ENCODE measurements around the gene ATP8B3. TPM values are rescaled to one million over a fixed set of nuclear protein-coding genes. Genes with fewer than 3 reads are reported as not detected.
A peak's percentile ranks its signal among the peaks of the same experiment; 100 is the strongest.

ATP8B3 gene
- total RNA-seq, 1 donor from 2014 or later: 3.0 TPM

GRCh38 chr19:1847348-1847683, 35.2 kb upstream of the ATP8B3 start:
- peak overlapping the region; percentile 99 for H3K9ac ChIP-seq (ENCODE audit: low read length)
- Mint-ChIP-seq H3K9me3 (ENCODE audit: unreplicated experiment) (no peaks in the 10 kb centered on the region), H3K36me3 (ENCODE audit: low read depth, unreplicated experiment) (no peaks in the 10 kb centered on the region), H3K27me3 (ENCODE audit: low read depth, unreplicated experiment) (no peaks in the 10 kb centered on the region), H3K27ac (ENCODE audit: unreplicated experiment) (peak overlapping the region; percentile 99), H3K4me1 (ENCODE audit: low read depth, unreplicated experiment) (peaks cover 13% of the 10 kb centered on the region), H3K4me3 (ENCODE audit: unreplicated experiment) (peak overlapping the region; percentile 95)
- no peak overlapping the region for H2AFZ ChIP-seq (ENCODE audit: low read depth, low read length)
- H3K4me3 ChIP-seq (ENCODE audit: insufficient read depth, low read depth, low read length): peak overlapping the region; percentile 96
- H3K4me1 ChIP-seq (ENCODE audit: insufficient read depth, low read length): peaks cover 14% of the 10 kb centered on the region
- H4K20me1 ChIP-seq (ENCODE audit: insufficient read depth, low read length): peaks cover 79% of the 10 kb centered on the region
- DNase-seq (ENCODE audit: low read depth) (peak; percentile 40), FAIRE-seq (no peak)
- H3K36me3 ChIP-seq (ENCODE audit: insufficient read depth, low read length): no peaks in the 10 kb centered on the region
- H3K27me3 ChIP-seq (ENCODE audit: insufficient read depth, low read length): no peaks in the 10 kb centered on the region
- H3K4me2 ChIP-seq (ENCODE audit: low read length): peak overlapping the region; percentile 96
- H3K27ac ChIP-seq (ENCODE audit: low read depth, low read length): peak overlapping the region; percentile 100
- H3K79me2 ChIP-seq (ENCODE audit: insufficient read depth, low read length): peaks cover 70% of the 10 kb centered on the region
- no peaks in the 10 kb centered on the region for H3K9me3 ChIP-seq (ENCODE audit: insufficient read depth, low read depth, low read length)
- no peak for TF ChIP-seq CTCF (IDR thresholded peaks at IDR 0.05; ENCODE audit: insufficient read depth, low read depth, low read length)
- no peak for TF ChIP-seq EZH2 (IDR thresholded peaks at IDR 0.05; ENCODE audit: insufficient read depth, low read length)

GRCh38 chr19:1846517-1847204, 34.6 kb upstream of the ATP8B3 start:
- peak overlapping the region; percentile 99 for H3K27ac Mint-ChIP-seq (ENCODE audit: unreplicated experiment)
- H3K27ac ChIP-seq (ENCODE audit: low read depth, low read length): peak overlapping the region; percentile 100
- no peaks in the 10 kb centered on the region for H3K9me3 ChIP-seq (ENCODE audit: insufficient read depth, low read depth, low read length)
- H3K36me3 ChIP-seq (ENCODE audit: insufficient read depth, low read length): no peaks in the 10 kb centered on the region
- no peaks in the 10 kb centered on the region for H3K9me3 Mint-ChIP-seq (ENCODE audit: unreplicated experiment)
- peaks cover 14% of the 10 kb centered on the region for H3K4me1 ChIP-seq (ENCODE audit: insufficient read depth, low read length)
- H3K79me2 ChIP-seq (ENCODE audit: insufficient read depth, low read length): peaks cover 72% of the 10 kb centered on the region
- H3K27me3 Mint-ChIP-seq (ENCODE audit: low read depth, unreplicated experiment): no peaks in the 10 kb centered on the region
- peak overlapping the region; percentile 96 for H3K4me2 ChIP-seq (ENCODE audit: low read length)
- no peak for DNase-seq (ENCODE audit: low read depth)
- peaks cover 81% of the 10 kb centered on the region for H4K20me1 ChIP-seq (ENCODE audit: insufficient read depth, low read length)
- TF ChIP-seq CTCF (IDR thresholded peaks at IDR 0.05; ENCODE audit: insufficient read depth, low read depth, low read length): no peak
- no peak for TF ChIP-seq EZH2 (IDR thresholded peaks at IDR 0.05; ENCODE audit: insufficient read depth, low read length)
- H3K4me3 ChIP-seq (ENCODE audit: insufficient read depth, low read depth, low read length): peak overlapping the region; percentile 96
- no peaks in the 10 kb centered on the region for H3K36me3 Mint-ChIP-seq (ENCODE audit: low read depth, unreplicated experiment)
- peak overlapping the region; percentile 95 for H3K4me3 Mint-ChIP-seq (ENCODE audit: unreplicated experiment)
- H3K27me3 ChIP-seq (ENCODE audit: insufficient read depth, low read length): no peaks in the 10 kb centered on the region
- FAIRE-seq: no peak
- no peak overlapping the region for H2AFZ ChIP-seq (ENCODE audit: low read depth, low read length)
- peaks cover 13% of the 10 kb centered on the region for H3K4me1 Mint-ChIP-seq (ENCODE audit: low read depth, unreplicated experiment)
- H3K9ac ChIP-seq (ENCODE audit: low read length): peak overlapping the region; percentile 99

GRCh38 chr19:1845642-1846041, 33.6 kb upstream of the ATP8B3 start:
- Histone ChIP-seq H3K27ac (ENCODE audit: low read depth, low read length) (no peak overlapping the region), H3K79me2 (ENCODE audit: insufficient read depth, low read length) (peaks cover 82% of the 10 kb centered on the region), H3K4me2 (ENCODE audit: low read length) (no peak overlapping the region), H2AFZ (ENCODE audit: low read depth, low read length) (no peak overlapping the region), H4K20me1 (ENCODE audit: insufficient read depth, low read length) (peaks cover 81% of the 10 kb centered on the region), H3K4me1 (ENCODE audit: insufficient read depth, low read length) (peaks cover 14% of the 10 kb centered on the region), H3K36me3 (ENCODE audit: insufficient read depth, low read length) (no peaks in the 10 kb centered on the region), H3K27me3 (ENCODE audit: insufficient read depth, low read length) (no peaks in the 10 kb centered on the region), H3K9me3 (ENCODE audit: insufficient read depth, low read depth, low read length) (no peaks in the 10 kb centered on the region), H3K9ac (ENCODE audit: low read length) (no peak overlapping the region), H3K4me3 (ENCODE audit: insufficient read depth, low read depth, low read length) (no peak overlapping the region)
- Mint-ChIP-seq H3K27ac (ENCODE audit: unreplicated experiment) (peak overlapping the region; percentile 83), H3K27me3 (ENCODE audit: low read depth, unreplicated experiment) (no peaks in the 10 kb centered on the region), H3K9me3 (ENCODE audit: unreplicated experiment) (no peaks in the 10 kb centered on the region), H3K4me1 (ENCODE audit: low read depth, unreplicated experiment) (peaks cover 9% of the 10 kb centered on the region), H3K36me3 (ENCODE audit: low read depth, unreplicated experiment) (no peaks in the 10 kb centered on the region), H3K4me3 (ENCODE audit: unreplicated experiment) (no peak overlapping the region)
- FAIRE-seq: no peak
- DNase-seq (ENCODE audit: low read depth): no peak
- TF ChIP-seq CTCF (IDR thresholded peaks at IDR 0.05; ENCODE audit: insufficient read depth, low read depth, low read length): no peak
- TF ChIP-seq EZH2 (IDR thresholded peaks at IDR 0.05; ENCODE audit: insufficient read depth, low read length): no peak
